HEK293 (cell line): ENCODE measurements around the gene CPT1C.

Experiments
- CTCF ChIP-seq: fragments of 450-650 bp; formaldehyde crosslinking; IDR thresholded peaks from 2 replicates; pipeline ENCODE4 v1.5.1; 2016; ENCODE audit warnings: missing biosample characterization, missing genetic modification characterization
- HOXD13 ChIP-seq: sonication (generic); formaldehyde crosslinking; IDR thresholded peaks from 2 replicates; pipeline ENCODE4 v1.8.0; 2022; ENCODE audit warnings: missing genetic modification reagents, borderline replicate concordance
- PATZ1 ChIP-seq: fragments of 450-650 bp; formaldehyde crosslinking; IDR thresholded peaks from 2 replicates; pipeline ENCODE4 v1.5.1; 2016; ENCODE audit warnings: missing biosample characterization, missing genetic modification characterization
- SALL2 ChIP-seq: fragments of 450-650 bp; formaldehyde crosslinking; IDR thresholded peaks from 2 replicates; pipeline ENCODE4 v1.5.0; 2017; ENCODE audit warnings: missing biosample characterization, mild to moderate bottlenecking, missing genetic modification characterization, borderline replicate concordance
- ZNF121 ChIP-seq: fragments of 450-650 bp; formaldehyde crosslinking; IDR thresholded peaks from 2 replicates; pipeline ENCODE4 v1.5.1; 2016; ENCODE audit warnings: missing biosample characterization, missing genetic modification characterization
- ZNF239 ChIP-seq: fragments of 450-650 bp; formaldehyde crosslinking; IDR thresholded peaks from 2 replicates; pipeline ENCODE4 v1.5.1; 2016; ENCODE audit warnings: missing biosample characterization, missing genetic modification characterization
- ZNF24 ChIP-seq: fragments of 450-650 bp; formaldehyde crosslinking; IDR thresholded peaks from 2 replicates; pipeline ENCODE4 v1.5.1; 2016; ENCODE audit warnings: missing biosample characterization, missing genetic modification characterization
- ZNF274 ChIP-seq, 2 experiments: fragments of 200-500 bp in 1 of 2; fragments of 450-650 bp in 1 of 2; sonication (Bioruptor generic) in 1 of 2; formaldehyde crosslinking in 1 of 2; IDR thresholded peaks; 2 replicates each; pipeline versions ENCODE4 v1.5.1 to v1.6.1; 2014 to 2016; ENCODE audit warnings: borderline replicate concordance in 1 of 2, inconsistent platforms in 1 of 2, low read length in 1 of 2, missing biosample characterization in 1 of 2, missing genetic modification characterization in 1 of 2
- ZNF518A ChIP-seq: fragments of 450-650 bp; formaldehyde crosslinking; conservative IDR thresholded peaks from 2 replicates; pipeline ENCODE4 v1.5.1; 2016; ENCODE audit warnings: low read depth, missing biosample characterization, missing genetic modification characterization
- ZNF670 ChIP-seq: fragments of 450-650 bp; formaldehyde crosslinking; IDR thresholded peaks from 2 replicates; pipeline ENCODE4 v1.5.1; 2016; ENCODE audit warnings: missing biosample characterization, missing genetic modification characterization, low read depth
- ZNF830 ChIP-seq: fragments of 450-650 bp; IDR thresholded peaks from 2 replicates; pipeline ENCODE4 v1.5.0; 2018; ENCODE audit warnings: missing biosample characterization, missing genetic modification characterization, low read depth, mild to moderate bottlenecking, moderate library complexity
- ZSCAN4 ChIP-seq: fragments of 450-650 bp; formaldehyde crosslinking; IDR thresholded peaks from 2 replicates; pipeline ENCODE4 v1.5.1; 2017; ENCODE audit warnings: missing biosample characterization, missing genetic modification characterization
- TF ChIP-seq, protein P1 (sequence below): fragments of 450-650 bp; IDR thresholded peaks from 2 replicates; pipeline ENCODE4 v1.5.1; 2018; ENCODE audit warnings: missing biosample characterization, missing genetic modification characterization

DNA sequence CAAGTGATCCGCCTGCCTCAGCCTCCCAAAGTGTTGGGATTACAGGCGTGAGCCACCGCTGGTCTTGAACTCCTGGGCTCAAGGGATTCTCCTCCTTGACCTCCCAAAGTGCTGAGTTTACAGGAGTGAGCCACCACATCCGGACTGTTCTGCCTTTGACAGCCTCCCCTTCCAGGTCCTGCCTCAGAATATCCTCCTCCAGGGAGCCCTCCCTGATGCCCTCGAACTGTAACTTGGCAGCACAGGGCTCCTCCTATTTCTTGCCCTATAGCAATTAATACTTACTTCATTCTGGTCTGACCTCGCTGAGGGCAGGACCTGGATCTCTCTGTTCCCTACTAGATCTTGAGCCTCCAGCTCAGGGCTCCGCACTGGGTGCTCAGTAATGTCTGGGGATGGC lies 5.9 kb downstream of the CPT1C start:
- no peak for TF ChIP-seq CTCF
- no peak for TF ChIP-seq HOXD13
- no peak for TF ChIP-seq ZNF670 (tag by site-specific recombination)
- no peak for TF ChIP-seq SALL2 (tag by site-specific recombination)
- TF ChIP-seq ZNF518A (tag by site-specific recombination) = no peak
- TF ChIP-seq, protein P1, sequence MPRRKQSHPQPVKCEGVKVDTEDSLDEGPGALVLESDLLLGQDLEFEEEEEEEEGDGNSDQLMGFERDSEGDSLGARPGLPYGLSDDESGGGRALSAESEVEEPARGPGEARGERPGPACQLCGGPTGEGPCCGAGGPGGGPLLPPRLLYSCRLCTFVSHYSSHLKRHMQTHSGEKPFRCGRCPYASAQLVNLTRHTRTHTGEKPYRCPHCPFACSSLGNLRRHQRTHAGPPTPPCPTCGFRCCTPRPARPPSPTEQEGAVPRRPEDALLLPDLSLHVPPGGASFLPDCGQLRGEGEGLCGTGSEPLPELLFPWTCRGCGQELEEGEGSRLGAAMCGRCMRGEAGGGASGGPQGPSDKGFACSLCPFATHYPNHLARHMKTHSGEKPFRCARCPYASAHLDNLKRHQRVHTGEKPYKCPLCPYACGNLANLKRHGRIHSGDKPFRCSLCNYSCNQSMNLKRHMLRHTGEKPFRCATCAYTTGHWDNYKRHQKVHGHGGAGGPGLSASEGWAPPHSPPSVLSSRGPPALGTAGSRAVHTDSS (tag by site-specific recombination) = no peak
- TF ChIP-seq ZNF239 (tag by site-specific recombination) = no peak
- no peak for TF ChIP-seq ZSCAN4 (tag by site-specific recombination)
- TF ChIP-seq PATZ1 (tag by site-specific recombination) = no peak
- no peak for TF ChIP-seq ZNF830 (tag by site-specific recombination)
- no peak for TF ChIP-seq ZNF24 (tag by site-specific recombination)
- TF ChIP-seq ZNF274 (IDR thresholded peaks at IDR 0.05; ENCODE audit: low read length) = no peak
- TF ChIP-seq ZNF274 (tag by site-specific recombination; IDR thresholded peaks at IDR 0.05; ENCODE audit: borderline replicate concordance) = no peak
- no peak for TF ChIP-seq ZNF121 (tag by site-specific recombination)
